Measurements from ENCODE around the gene FES.
A peak's percentile ranks its signal among the peaks of the same experiment; 100 is the strongest.

Gene FES

DNA sequence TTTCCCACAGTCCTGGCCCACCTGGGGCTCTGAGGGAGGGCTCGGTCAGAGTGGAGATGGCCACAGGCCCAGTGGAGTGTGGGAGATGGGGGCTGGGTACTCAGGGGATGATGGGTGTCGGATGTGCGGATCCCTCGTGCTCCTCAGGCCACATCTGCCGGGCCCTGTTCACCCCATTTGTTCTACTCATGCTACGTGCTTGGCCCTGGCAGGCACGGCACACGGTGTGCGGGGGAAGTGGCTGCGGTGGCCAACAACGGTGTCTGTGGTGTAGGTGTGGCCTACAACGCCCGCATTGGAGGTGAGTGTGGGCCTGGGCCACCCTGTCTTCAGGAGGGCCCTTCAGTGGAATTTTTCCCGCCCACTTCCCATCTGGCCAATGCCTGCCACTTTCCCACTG is 7.0 kb upstream of the FES start:
- DNase-seq, result no peak

DNA sequence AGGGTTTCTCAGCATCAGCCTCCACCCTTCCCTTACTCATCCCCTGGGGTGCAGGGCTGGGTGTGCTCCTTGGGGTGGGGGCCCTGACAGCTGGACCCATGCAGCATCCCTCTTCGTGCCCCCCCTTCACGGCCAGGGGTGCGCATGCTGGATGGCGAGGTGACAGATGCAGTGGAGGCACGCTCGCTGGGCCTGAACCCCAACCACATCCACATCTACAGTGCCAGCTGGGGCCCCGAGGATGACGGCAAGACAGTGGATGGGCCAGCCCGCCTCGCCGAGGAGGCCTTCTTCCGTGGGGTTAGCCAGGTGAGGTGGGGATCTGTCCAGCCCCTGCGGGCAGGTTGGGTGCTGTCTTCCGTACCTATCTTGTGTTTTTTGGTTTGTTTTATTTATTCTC is 6.3 kb upstream of the FES start:
- no peak for DNase-seq

DNA sequence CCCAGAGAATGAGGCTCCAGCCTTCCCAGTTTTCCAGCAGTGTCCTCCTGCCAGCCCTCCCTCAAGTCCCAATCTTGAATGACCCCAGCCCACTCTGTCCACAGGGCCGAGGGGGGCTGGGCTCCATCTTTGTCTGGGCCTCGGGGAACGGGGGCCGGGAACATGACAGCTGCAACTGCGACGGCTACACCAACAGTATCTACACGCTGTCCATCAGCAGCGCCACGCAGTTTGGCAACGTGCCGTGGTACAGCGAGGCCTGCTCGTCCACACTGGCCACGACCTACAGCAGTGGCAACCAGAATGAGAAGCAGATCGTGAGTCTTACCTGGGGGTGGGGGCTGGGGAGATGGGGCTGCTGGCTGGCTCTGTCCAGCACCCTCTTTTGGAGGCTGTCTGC is 5.6 kb upstream of the FES start:
- no peak for DNase-seq

GRCh38 chr15:90879730-90880366 is 4.5 kb upstream of the FES start:
- DNase-seq, result no peak

DNA sequence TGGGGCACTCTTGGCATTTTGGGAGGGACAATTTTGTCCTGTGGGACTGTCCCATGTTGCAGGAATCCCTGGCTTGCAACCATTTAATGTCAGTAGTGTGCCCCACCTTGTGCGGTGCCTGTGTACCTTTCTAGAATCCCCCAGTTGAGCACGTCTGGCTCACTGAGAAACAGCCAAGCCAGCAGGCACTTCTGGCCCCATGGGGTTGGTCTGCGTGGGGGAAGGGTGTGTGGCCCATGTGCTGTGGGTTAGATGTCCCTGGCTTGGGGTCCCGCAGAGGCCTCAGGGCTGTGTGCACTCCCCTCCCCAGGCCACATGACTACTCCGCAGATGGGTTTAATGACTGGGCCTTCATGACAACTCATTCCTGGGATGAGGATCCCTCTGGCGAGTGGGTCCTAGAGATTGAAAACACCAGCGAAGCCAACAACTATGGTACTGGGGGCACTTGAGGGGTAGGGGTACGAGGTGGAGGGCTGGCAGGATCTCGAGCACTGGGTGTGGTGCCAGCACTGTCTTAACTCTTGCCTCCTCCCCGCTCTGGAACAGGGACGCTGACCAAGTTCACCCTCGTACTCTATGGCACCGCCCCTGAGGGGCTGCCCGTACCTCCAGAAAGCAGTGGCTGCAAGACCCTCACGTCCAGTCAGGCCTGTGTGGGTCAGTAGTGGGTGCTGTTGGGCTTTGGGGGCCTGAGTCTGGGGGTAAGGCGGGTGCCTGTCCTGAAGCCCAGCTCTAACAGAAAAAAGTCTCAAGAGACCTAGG is 3.7 kb upstream of the FES start:
- DNase-seq, result no peak

GRCh38 chr15:90881181-90881977 is 2.9 kb upstream of the FES start:
- no peak for DNase-seq

GRCh38 chr15:90881978-90882721 is 2.2 kb upstream of the FES start:
- DNase-seq, result no peak

DNA sequence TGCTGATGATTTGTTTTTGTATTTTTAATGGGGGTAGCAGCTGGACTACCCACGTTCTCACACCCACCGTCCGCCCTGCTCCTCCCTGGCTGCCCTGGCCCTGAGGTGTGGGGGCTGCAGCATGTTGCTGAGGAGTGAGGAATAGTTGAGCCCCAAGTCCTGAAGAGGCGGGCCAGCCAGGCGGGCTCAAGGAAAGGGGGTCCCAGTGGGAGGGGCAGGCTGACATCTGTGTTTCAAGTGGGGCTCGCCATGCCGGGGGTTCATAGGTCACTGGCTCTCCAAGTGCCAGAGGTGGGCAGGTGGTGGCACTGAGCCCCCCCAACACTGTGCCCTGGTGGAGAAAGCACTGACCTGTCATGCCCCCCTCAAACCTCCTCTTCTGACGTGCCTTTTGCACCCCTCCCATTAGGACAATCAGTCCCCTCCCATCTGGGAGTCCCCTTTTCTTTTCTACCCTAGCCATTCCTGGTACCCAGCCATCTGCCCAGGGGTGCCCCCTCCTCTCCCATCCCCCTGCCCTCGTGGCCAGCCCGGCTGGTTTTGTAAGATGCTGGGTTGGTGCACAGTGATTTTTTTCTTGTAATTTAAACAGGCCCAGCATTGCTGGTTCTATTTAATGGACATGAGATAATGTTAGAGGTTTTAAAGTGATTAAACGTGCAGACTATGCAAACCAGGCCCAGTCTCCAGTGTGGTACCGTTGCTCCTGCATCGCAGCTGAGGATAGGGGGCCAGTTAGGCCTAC is 1.4 kb upstream of the FES start:
- no peak for DNase-seq

- DNase-seq, result no peak
These were observed 753 bp upstream of the FES start for GRCh38 chr15:90883526-90883975.

GRCh38 chr15:90884719-90885431 is 571 bp downstream of the FES start:
- DNase-seq, result no peak

- DNase-seq, result peak; percentile 47 to 77 (median 62)
These were observed 1.4 kb downstream of the FES start for GRCh38 chr15:90885432-90886290.

GRCh38 chr15:90886291-90886614 is 1.9 kb downstream of the FES start:
- no peak for DNase-seq

DNA sequence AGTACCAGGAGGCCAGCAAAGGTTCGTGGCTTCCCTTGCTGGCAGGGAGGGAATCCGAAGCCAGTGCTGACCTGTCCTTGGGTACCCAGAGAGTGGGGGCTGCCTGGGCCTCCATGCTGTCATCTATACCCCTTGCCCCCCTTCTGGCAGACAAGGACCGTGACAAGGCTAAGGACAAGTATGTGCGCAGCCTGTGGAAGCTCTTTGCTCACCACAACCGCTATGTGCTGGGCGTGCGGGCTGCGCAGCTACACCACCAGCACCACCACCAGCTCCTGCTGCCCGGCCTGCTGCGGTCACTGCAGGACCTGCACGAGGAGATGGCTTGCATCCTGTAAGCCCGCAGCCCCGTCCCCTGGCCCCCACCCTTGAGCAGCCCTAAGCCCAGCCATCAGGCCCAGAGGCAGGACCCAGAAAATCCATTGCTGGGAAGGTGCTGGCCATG is 2.8 kb downstream of the FES start:
- no peak for DNase-seq

GRCh38 chr15:90889313-90889730 is 5.0 kb downstream of the FES start:
- DNase-seq, result peak in 2 of 5 experiments; percentile 52 to 54

DNA sequence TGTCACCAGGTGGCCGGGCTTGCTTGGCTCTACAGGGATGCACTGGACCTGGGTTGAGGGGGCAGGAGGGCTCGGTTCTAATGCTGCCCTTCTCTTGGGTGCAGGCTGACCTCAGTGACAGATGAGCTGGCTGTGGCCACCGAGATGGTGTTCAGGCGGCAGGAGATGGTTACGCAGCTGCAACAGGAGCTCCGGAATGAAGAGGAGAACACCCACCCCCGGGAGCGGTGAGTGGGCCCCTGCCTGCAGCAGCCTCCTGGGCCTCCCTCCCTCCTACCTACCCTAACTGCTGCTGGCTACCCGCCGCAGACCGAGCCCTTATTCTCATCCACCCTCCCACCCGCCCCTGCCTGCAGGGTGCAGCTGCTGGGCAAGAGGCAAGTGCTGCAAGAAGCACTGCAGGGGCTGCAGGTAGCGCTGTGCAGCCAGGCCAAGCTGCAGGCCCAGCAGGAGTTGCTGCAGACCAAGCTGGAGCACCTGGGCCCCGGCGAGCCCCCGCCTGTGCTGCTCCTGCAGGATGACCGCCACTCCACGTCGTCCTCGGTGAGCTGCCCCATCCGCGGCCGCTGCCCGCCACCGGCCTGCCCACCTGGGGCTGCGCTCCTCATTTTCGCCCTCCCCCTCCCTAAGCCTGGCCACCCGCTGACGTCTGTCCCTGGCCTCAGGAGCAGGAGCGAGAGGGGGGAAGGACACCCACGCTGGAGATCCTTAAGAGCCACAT is 5.6 kb downstream of the FES start:
- no peak for DNase-seq

DNA sequence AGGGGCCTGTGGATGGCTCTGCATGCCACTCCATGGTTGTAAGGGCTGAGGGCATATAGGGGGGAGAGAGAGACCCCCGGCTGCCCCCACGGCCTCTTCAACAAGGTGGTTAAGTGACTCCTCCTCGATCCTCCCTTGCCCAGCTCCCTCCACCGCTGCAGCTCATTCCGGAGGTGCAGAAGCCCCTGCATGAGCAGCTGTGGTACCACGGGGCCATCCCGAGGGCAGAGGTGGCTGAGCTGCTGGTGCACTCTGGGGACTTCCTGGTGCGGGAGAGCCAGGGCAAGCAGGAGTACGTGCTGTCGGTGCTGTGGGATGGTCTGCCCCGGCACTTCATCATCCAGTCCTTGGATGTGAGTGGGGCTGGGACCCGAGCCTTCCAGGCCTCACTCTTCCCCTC is 6.5 kb downstream of the FES start:
- no peak for DNase-seq

- DNase-seq, result no peak
These were observed 7.1 kb downstream of the FES start for GRCh38 chr15:90891346-90891949.

DNA sequence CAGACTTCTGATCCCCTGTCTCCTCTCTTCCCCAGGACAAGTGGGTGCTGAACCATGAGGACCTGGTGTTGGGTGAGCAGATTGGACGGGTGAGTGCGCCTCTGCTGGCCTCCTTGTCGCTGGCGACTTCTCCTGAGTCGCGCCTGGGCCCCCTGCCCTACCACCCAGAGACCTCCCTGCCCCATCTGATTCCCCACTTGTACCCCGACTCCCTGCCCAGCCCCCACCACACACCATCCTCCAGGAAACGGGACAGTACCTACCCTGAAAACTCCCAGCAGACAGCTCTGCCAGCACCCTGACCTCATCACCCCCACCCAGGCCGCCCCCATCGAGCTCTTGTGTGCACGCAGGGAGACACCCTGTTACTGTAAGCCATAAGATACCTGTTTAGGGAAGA is 7.7 kb downstream of the FES start:
- no peak for DNase-seq

- DNase-seq, result no peak
These were observed 8.3 kb downstream of the FES start for GRCh38 chr15:90892498-90893174.

All from T-helper 2 cell (primary cell).